GM23338 (cell line): ENCODE results near the gene ZGPAT. TPM values are rescaled to one million over a fixed set of nuclear protein-coding genes. Genes with fewer than 3 reads are reported as not detected.
"Not testable (repeated sequence)": the region's sequence is repeated elsewhere in the genome, so short reads cannot be mapped to it uniquely, and the experiment has no call there.

Experiments
- ATAC-seq: fragments of 200-7000 bp; cut with Tn5 transposase; 3 replicates; pipeline ENCODE4 v1.9.1; 2020
- DNase-seq: peaks from one replicate; pipeline ENCODE4 v3.0.0-alpha.2; 2015; ENCODE audit warnings: low spot score
- H2AFZ ChIP-seq: fragments of 200-600 bp; sonication (generic); 2 replicates; pipeline ENCODE4 v1.8.0; 2016; ENCODE audit warnings: antibody characterized with exemption, mild to moderate bottlenecking, moderate library complexity
- H3F3A ChIP-seq: fragments of 200-600 bp; sonication (generic); replicated peaks from 2 replicates; pipeline ENCODE4 v1.8.0; 2017; ENCODE audit warnings: antibody characterized with exemption, mixed run types, low read depth
- H3K27ac ChIP-seq: fragments of 200-600 bp; sonication (generic); 2 replicates; pipeline ENCODE4 v1.6.1; 2016; ENCODE audit warnings: low read depth
- H3K27me3 ChIP-seq: fragments of 200-600 bp; sonication (generic); 2 replicates; pipeline ENCODE4 v1.8.0; 2016; ENCODE audit warnings: mild to moderate bottlenecking, mixed run types, moderate library complexity; ENCODE audit not compliant: insufficient read depth
- H3K36me3 ChIP-seq: fragments of 200-600 bp; sonication (generic); 2 replicates; pipeline ENCODE4 v1.8.0; 2016; ENCODE audit warnings: mild to moderate bottlenecking; ENCODE audit not compliant: insufficient read depth
- H3K4me1 ChIP-seq: fragments of 200-600 bp; sonication (generic); 2 replicates; pipeline ENCODE4 v1.8.0; 2016; ENCODE audit warnings: mild to moderate bottlenecking, moderate library complexity; ENCODE audit not compliant: insufficient read depth
- H3K4me2 ChIP-seq: fragments of 200-600 bp; sonication (generic); 2 replicates; pipeline ENCODE4 v1.7.1; 2017; ENCODE audit warnings: mixed run types
- H3K4me3 ChIP-seq: fragments of 200-600 bp; sonication (generic); 2 replicates; pipeline ENCODE4 v1.6.1; 2016; ENCODE audit warnings: mixed run types
- H3K79me2 ChIP-seq: fragments of 200-600 bp; sonication (generic); replicated peaks from 2 replicates; pipeline ENCODE4 v1.8.0; 2017; ENCODE audit warnings: mild to moderate bottlenecking; ENCODE audit not compliant: insufficient read depth
- H3K9me2 ChIP-seq: fragments of 200-600 bp; sonication (generic); 2 replicates; pipeline ENCODE4 v1.8.0; 2017; ENCODE audit not compliant: insufficient read depth
- H4K20me1 ChIP-seq: fragments of 200-600 bp; sonication (generic); replicated peaks from 2 replicates; pipeline ENCODE4 v1.8.0; 2017; ENCODE audit warnings: mild to moderate bottlenecking; ENCODE audit not compliant: insufficient read depth
- H3K27ac Mint-ChIP-seq: 2 replicates; pipeline ENCODE4 v1.8.0; 2020; ENCODE audit warnings: inconsistent platforms, mild to moderate bottlenecking, moderate library complexity, mixed read lengths
- H3K27me3 Mint-ChIP-seq: 3 replicates; pipeline ENCODE4 v1.8.0; 2022; ENCODE audit warnings: low read depth, mild to moderate bottlenecking, moderate library complexity, mixed read lengths, inconsistent platforms; ENCODE audit not compliant: insufficient read depth, poor library complexity
- H3K36me3 Mint-ChIP-seq: 3 replicates; pipeline ENCODE4 v1.8.0; 2021; ENCODE audit warnings: low read depth, mild to moderate bottlenecking, inconsistent platforms, moderate library complexity, mixed read lengths
- H3K4me1 Mint-ChIP-seq: 3 replicates; pipeline ENCODE4 v1.8.0; 2020; ENCODE audit warnings: mild to moderate bottlenecking, inconsistent platforms, mixed read lengths
- H3K4me3 Mint-ChIP-seq: 3 replicates; pipeline ENCODE4 v1.8.0; 2021; ENCODE audit warnings: moderate library complexity, mild to moderate bottlenecking, inconsistent platforms, mixed read lengths
- H3K9me3 Mint-ChIP-seq: 3 replicates; pipeline ENCODE4 v1.8.0; 2020; ENCODE audit warnings: moderate library complexity, mild to moderate bottlenecking, inconsistent platforms, mixed read lengths
- CTCF ChIP-seq, 2 experiments: fragments of 200-600 bp in 1 of 2; sonication (generic) in 1 of 2; conservative IDR thresholded peaks; 2 replicates each; pipeline versions ENCODE4 v1.5.1 to v1.6.1; 2016 to 2017; ENCODE audit warnings: antibody characterized with exemption in 2 of 2, low read depth in 2 of 2, mild to moderate bottlenecking in 2 of 2, moderate library complexity in 1 of 2
- EZH2 ChIP-seq: fragments of 200-600 bp; sonication (generic); IDR thresholded peaks from one replicate; pipeline ENCODE4 v1.8.0; 2017; ENCODE audit warnings: antibody characterized with exemption, mild to moderate bottlenecking, low read depth; ENCODE audit not compliant: unreplicated experiment
- JUNB ChIP-seq: IDR thresholded peaks from one replicate; pipeline ENCODE4 v1.6.1; 2016; ENCODE audit warnings: antibody characterized with exemption; ENCODE audit not compliant: unreplicated experiment
- polyA plus RNA-seq: library from polyadenylated mRNA; unstranded; fragments of >200 nt; fragmentation: Nextera tagmentation; extraction: Ambion mirVana; gene quantifications from 2 replicates; pipeline ENCODE4 v1.2.1, GENCODE V29; 2016
- total RNA-seq: library from RNA; depleted of rRNA; stranded (reverse); fragments of >200 nt; shearing (Covaris generic); gene quantifications from 2 replicates; pipeline ENCODE4 v1.2.3, GENCODE V29; 2014
- TF ChIP-seq, protein P1 (sequence below): IDR thresholded peaks from 2 replicates; pipeline ENCODE4 v1.6.1; 2016; ENCODE audit warnings: antibody characterized with exemption

The ZGPAT gene
- total and polyA plus RNA-seq, 2 experiments from 2014 or later = 25.0 to 39.2 TPM

DNA sequence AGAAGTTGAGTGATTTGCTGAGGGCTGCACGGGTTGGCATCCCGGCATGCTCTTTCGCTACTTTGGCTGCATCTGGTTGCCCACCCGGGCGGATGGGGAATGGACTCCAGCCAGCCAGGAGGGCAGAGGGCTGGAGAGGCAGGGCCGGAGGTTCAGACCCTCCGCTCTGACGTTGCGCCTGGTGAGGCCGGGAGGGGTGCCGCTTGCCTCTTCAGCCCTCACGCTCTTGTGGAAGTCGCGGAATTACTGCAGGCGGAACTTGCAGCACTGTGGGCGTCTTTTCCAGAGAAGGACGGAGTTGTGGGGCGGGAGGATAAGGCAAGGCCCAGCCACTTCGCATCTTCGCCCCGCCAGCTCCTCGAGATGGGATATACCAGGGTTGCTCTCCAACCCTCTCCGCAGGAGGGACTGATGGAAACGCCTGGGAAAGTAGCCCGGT is 49.1 kb upstream of the ZGPAT start:
- Histone ChIP-seq H3K4me1 (peaks cover 16% of the 10 kb centered on the region), H3K4me3 (peak overlapping the region; percentile 99), H4K20me1 (no peaks in the 10 kb centered on the region; the same call in 1 of the 2 replicates), H3K36me3 (no peaks in the 10 kb centered on the region), H3K27ac (no peak overlapping the region), H3K9me2 (no peaks in the 10 kb centered on the region), H3K79me2 (peaks cover 8% of the 10 kb centered on the region), H3F3A (peaks cover 4% of the 10 kb centered on the region; the same call in 1 of the 2 replicates), H3K27me3 (no peaks in the 10 kb centered on the region), H3K4me2 (peak overlapping the region; percentile 95), H2AFZ (peak overlapping the region; percentile 99; the same call in 1 of the 2 replicates)
- Mint-ChIP-seq H3K27ac (peak overlapping the region; percentile 98), H3K9me3 (no peaks in the 10 kb centered on the region), H3K36me3 (peaks cover 27% of the 10 kb centered on the region), H3K27me3 (peaks cover 10% of the 10 kb centered on the region), H3K4me1 (peaks cover 31% of the 10 kb centered on the region), H3K4me3 (peak overlapping the region; percentile 99)
- DNase-seq (no peak), ATAC-seq (peak; percentile 23)
- TF ChIP-seq CTCF (conservative IDR thresholded peaks at IDR 0.05; ENCODE audit: low read depth in 2 of 2) (no peak), EZH2 (no peak), JUNB (no peak)

GRCh38 chr20:63659370-63659769 is 48.5 kb upstream of the ZGPAT start:
- TF ChIP-seq, protein P1, sequence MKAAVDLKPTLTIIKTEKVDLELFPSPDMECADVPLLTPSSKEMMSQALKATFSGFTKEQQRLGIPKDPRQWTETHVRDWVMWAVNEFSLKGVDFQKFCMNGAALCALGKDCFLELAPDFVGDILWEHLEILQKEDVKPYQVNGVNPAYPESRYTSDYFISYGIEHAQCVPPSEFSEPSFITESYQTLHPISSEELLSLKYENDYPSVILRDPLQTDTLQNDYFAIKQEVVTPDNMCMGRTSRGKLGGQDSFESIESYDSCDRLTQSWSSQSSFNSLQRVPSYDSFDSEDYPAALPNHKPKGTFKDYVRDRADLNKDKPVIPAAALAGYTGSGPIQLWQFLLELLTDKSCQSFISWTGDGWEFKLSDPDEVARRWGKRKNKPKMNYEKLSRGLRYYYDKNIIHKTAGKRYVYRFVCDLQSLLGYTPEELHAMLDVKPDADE = no peak
- Mint-ChIP-seq H3K4me3 (peak overlapping the region; percentile 99), H3K36me3 (peaks cover 27% of the 10 kb centered on the region), H3K9me3 (no peaks in the 10 kb centered on the region), H3K27me3 (peaks cover 9% of the 10 kb centered on the region), H3K4me1 (peaks cover 25% of the 10 kb centered on the region), H3K27ac (no peak overlapping the region)
- ATAC-seq = peak; percentile 8; the same call in 2 of the 3 replicates
- Histone ChIP-seq H3K9me2 (no peaks in the 10 kb centered on the region), H3K4me2 (peak overlapping the region; percentile 95), H2AFZ (no peak overlapping the region), H3K79me2 (peaks cover 8% of the 10 kb centered on the region), H3K27me3 (no peaks in the 10 kb centered on the region), H3F3A (peaks cover 4% of the 10 kb centered on the region; the same call in 1 of the 2 replicates), H3K4me3 (peak overlapping the region; percentile 99), H3K4me1 (peaks cover 10% of the 10 kb centered on the region; the same call in 1 of the 2 replicates), H3K36me3 (no peaks in the 10 kb centered on the region), H4K20me1 (no peaks in the 10 kb centered on the region; the same call in 1 of the 2 replicates), H3K27ac (no peak overlapping the region)
- DNase-seq = no peak

GRCh38 chr20:63660174-63660573 is 47.7 kb upstream of the ZGPAT start:
- H3K27ac Mint-ChIP-seq, H3K9me3 Mint-ChIP-seq, H3K4me1 ChIP-seq, H3K27ac ChIP-seq, H4K20me1 ChIP-seq, DNase-seq, H3K4me2 ChIP-seq, H2AFZ ChIP-seq, H3F3A ChIP-seq, H3K27me3 ChIP-seq, H3K79me2 ChIP-seq, H3K4me3 ChIP-seq, ATAC-seq, H3K9me2 ChIP-seq, H3K36me3 ChIP-seq: not testable (repeated sequence)
- Mint-ChIP-seq H3K4me1 (peaks cover 24% of the 10 kb centered on the region), H3K27me3 (peaks cover 13% of the 10 kb centered on the region), H3K4me3 (peak overlapping the region; percentile 99), H3K36me3 (peaks cover 31% of the 10 kb centered on the region)
